Activated CD4-positive, alpha-beta T cell treated with anti-CD3 and anti-CD28 coated beads, Interleukin-10, Interleukin-2, amounts not matched to agents 100 ng/mL and 50 ng/mL, durations not matched to agents 16 hours and 8 hours (primary cell): ENCODE results near the gene RPS6KA2.

Source experiments
- DNase-seq: peaks from one replicate; pipeline ENCODE4 v3.0.0-alpha.2; 2020

RPS6KA2 gene

GRCh38 chr6:166439366-166440091 lies 187.5 kb downstream of the RPS6KA2 start:
- no peak for DNase-seq

GRCh38 chr6:166438211-166438861 lies 188.7 kb downstream of the RPS6KA2 start:
- DNase-seq = no peak

- DNase-seq = no peak
Observed at GRCh38 chr6:166437661-166438060, 189.4 kb downstream of the RPS6KA2 start.

GRCh38 chr6:166436195-166437139 lies 190.6 kb downstream of the RPS6KA2 start:
- no peak for DNase-seq

GRCh38 chr6:166435574-166435973 lies 191.5 kb downstream of the RPS6KA2 start:
- DNase-seq = no peak

- DNase-seq = no peak
Observed at GRCh38 chr6:166434336-166434735, 192.7 kb downstream of the RPS6KA2 start.

GRCh38 chr6:166433096-166433495 lies 194.0 kb downstream of the RPS6KA2 start:
- no peak for DNase-seq

GRCh38 chr6:166430269-166430668 lies 196.8 kb downstream of the RPS6KA2 start:
- DNase-seq = no peak

- no peak for DNase-seq
Observed at GRCh38 chr6:166424431-166424830, 202.6 kb downstream of the RPS6KA2 start.

GRCh38 chr6:166423781-166424180 lies 203.3 kb downstream of the RPS6KA2 start:
- no peak for DNase-seq

- DNase-seq = no peak
Observed at GRCh38 chr6:166423051-166423745, 203.9 kb downstream of the RPS6KA2 start.

GRCh38 chr6:166422201-166422940 lies 204.7 kb downstream of the RPS6KA2 start:
- DNase-seq = no peak

- DNase-seq = no peak
Observed at GRCh38 chr6:166420351-166420750, 206.7 kb downstream of the RPS6KA2 start.

GRCh38 chr6:166419717-166420116 lies 207.3 kb downstream of the RPS6KA2 start:
- no peak for DNase-seq

GRCh38 chr6:166419286-166419685 lies 207.8 kb downstream of the RPS6KA2 start:
- DNase-seq = peak; percentile 84

GRCh38 chr6:166418691-166419143 lies 208.3 kb downstream of the RPS6KA2 start:
- peak; percentile 31 for DNase-seq

GRCh38 chr6:166417285-166417691 lies 209.8 kb downstream of the RPS6KA2 start:
- DNase-seq = peak; percentile 85

GRCh38 chr6:166415833-166416347 lies 211.2 kb downstream of the RPS6KA2 start:
- DNase-seq = no peak

GRCh38 chr6:166415306-166415705 lies 211.7 kb downstream of the RPS6KA2 start:
- DNase-seq = peak; percentile 62

GRCh38 chr6:166413491-166413951 lies 213.5 kb downstream of the RPS6KA2 start:
- no peak for DNase-seq

GRCh38 chr6:166412911-166413384 lies 214.1 kb downstream of the RPS6KA2 start:
- DNase-seq = no peak
